Measurements from ENCODE around the gene SYT2.
"Not testable (repeated sequence)": the region's sequence is repeated elsewhere in the genome, so short reads cannot be mapped to it uniquely, and the experiment has no call there.

The SYT2 gene

DNA sequence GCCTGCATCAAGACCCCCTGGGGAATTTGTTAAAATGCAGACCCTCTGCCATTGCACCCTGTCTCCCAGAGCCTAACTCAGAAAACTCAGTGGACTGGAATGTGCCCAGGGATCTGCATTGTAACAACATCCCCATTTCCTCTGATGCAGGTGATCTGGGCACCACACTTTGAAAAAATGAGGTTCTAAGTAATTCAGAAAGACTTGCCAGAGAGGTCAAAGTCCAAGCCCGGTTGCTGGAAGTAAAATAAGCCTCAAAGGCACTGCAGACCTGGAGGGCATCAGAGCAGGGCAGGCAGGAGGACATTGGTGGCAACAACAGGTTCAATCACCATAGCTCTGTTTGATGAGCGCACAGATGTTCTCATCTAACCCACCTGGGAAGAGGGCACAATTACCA, 90.7 kb downstream of the SYT2 start:
- DNase-seq = no peak

DNA sequence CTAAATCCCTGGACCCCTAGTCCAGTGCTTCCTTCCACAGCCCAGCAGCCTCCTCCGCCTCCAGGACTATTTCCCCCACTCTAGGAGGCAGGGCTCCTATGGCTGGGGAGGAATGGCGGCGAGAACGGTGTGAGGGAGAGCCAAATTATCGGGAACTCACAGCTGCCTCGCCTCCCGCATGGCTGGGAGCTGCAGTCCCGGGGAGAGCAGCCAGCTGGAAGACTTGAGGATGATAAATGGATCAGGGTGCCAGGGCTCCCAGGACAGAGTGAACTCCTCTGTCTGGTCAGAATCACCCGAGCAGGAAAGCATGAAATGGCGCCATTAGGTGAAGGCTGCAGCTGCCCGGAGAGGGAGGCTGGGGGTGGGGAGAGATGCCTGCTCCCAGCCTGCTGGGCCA, 91.2 kb downstream of the SYT2 start:
- not testable (repeated sequence) for DNase-seq

DNA sequence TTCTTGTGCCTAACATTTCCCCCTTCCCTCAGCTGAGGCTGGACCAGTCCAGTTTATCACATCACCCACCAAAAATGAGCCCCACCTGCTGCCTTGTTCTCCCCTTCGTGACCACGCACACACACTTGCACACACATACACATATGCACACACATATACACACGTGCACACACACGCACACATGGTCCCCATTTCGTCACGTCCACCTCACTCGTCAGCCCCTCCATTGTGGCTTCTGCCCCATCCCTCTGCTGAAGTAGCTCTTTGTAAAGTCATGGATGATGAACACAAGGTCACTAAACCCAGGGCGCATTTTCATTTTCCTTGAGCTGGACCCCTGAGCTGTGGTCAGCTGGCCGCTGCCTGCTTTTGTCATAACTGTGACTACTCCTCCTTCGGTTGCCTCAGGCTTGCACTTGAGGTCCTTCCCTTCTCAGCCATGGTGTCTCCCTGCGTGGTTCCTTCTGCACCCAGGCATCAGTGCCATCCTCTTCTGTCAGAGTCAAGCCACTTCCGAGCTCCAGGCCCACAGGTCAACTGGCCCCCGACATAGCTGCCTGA, 93.8 kb downstream of the SYT2 start:
- DNase-seq = no peak

DNA sequence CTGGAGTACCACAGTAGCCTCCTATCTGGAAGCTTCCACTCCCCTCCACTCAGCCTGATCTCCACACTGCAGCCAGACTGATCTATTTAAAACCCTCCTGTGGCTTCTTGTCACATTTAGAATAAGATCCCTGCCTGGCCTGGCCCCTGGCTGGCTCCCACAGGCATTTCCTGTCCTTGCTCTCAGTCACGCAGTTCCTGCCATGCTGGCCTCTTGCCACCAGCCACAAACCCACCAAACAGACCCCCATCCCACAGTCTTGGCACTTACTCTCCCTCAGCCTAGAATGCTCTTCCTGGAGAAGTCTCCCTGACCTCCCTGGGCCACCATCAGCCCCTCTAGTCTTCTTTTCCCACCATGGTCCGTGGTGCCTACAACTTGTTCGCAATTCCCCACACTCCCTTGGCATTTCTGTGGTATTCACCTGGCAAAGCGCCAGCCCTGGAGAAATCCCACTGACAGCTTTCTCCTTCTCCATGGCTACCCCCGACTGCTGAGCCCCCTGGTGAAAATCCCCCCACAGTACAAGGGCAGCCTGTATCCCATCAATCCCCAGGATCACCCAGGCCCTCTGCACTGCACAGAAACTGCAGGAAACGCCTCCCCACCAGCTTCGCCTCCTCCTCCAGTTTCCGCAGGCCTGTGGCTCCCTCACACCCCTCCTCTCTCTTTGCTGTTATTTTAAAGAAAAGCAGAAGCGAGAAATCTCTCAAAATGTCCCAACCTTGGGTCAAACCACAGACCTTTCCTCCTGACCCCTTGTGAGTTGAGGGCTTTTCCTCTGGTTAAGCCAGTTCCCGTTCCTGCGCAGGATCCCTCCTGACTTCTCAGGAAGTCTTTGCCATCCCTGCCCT, 94.5 kb downstream of the SYT2 start:
- DNase-seq = no peak

DNA sequence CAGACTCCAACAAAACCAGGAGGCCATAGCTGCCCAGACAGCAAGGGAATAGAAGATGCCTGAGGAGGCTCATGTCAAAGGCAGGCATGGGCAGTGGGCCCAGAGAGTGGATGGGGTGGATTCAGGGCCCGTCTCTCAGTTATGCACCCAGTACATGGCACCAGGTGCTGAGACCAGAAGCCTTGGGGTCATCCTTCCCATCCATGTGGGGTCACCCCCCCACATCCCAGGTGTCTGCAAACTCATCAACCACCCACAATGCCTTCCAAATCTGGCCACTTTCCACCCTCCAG, 95.1 kb downstream of the SYT2 start:
- DNase-seq = not testable (repeated sequence)

DNA sequence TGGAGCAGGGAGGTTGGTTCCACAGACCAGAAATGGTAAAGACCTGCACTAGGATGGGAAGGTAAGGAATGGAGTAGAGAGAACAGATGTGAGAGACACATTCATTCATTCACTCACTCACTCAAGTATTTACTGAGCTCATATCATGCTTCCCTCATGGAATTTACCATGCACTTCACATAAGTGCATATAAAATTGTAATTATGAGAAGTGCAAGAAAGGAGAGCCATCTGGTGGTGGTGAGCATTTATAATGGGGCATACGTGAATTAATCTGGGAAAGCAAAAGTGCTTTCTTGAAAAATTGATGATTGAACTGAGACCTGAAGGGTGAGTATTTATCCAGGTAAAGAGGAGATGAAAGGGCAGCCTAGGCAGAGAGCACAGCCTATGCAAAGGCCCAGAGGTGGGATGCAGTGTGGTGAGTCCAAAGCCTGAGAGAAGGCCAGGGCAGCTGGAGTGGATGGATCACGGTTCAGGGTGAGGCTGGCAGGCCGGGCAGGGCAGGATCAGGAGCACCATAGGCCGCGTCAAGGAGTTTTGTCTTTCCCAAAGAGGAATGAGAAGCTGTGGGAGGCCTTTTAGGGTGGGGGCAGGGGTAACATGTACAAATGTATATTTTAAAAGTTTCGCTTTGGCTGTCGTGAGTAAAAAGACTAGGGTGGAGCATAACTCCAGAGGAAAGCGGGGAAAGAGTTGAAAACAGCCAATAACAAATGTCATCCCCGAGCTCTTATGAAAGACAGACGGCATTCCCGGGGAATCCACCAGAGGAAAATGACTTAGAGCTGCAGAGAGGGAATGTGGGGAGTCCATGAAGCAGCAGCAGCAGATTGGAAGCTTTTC, 95.7 kb downstream of the SYT2 start:
- DNase-seq = not testable (repeated sequence)

DNA sequence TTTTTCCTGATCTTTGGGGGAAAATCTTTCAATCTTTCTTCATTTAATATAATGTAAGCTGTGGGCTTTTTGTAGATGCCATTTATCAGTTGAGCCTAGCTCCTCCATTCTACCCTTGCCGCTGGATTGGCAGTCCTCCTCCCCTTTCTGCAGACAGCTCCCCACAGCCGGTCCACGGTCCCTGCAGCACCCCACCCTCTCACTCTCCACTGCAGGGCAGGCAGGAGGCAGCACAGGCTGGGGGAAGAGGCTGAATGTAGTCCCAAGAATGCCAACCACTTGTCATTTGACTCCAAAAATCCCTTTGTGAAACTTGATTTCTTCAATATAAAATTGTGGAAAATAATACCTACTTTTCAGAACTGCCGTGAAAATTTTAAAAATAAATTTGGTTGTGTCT, 96.7 kb downstream of the SYT2 start:
- DNase-seq = no peak

DNA sequence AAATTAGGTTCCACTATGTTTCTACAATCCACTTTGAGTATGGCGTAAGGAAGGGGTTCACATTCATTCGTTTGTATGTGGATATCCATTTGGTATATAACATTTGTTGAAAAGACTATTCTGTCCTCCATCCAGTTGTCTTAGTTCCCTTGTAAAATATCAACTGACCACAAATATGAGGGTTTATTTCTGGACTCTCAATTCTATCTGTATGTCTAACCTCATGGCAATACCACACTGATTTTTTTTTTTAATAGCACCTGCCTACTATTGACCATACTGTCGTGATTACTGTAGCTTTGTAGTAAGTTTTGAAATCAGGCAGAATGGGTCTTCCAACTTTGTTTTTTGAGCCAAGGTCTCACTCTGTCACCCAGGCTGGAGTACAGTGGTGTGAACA, 98.2 kb downstream of the SYT2 start:
- not testable (repeated sequence) for DNase-seq

DNA sequence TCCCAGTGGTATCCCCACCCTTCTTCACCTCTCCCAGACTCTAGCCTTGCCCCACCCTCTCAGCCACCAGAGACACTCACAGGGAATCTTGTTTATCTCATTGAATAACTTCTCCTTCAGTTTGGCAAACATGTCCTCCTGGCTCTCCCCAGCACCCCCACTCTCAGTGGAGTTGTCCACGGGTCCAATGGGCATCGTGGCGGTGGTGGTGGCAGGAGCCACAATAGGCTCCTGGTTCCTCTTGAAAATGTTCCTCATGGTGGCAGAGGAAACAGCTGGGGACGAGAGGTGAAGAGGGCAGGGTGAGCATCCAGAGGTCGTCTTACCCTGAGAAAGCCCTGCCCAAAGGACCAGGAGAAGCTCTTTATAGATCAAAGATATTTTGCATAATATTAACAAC, 104.7 kb downstream of the SYT2 start:
- no peak for DNase-seq

DNA sequence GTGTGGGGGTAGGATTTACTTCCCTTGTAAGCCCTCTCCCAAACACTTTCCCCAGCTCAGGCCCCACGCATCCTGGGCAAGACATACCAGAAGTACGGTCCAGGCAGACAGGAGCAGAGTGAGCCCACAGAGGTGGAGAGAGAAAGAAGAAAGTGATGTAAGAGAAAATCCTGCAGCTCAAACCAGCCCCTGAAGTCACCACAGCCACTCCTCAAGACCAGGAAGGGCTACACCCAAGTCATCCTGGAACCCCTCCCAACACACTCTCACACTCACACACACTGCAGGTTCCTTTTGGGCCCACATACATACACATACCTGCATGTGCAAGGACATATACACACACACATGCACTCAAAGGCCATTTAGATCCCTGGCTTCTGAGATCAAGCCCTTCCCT, 106.8 kb downstream of the SYT2 start:
- no peak for DNase-seq

DNA sequence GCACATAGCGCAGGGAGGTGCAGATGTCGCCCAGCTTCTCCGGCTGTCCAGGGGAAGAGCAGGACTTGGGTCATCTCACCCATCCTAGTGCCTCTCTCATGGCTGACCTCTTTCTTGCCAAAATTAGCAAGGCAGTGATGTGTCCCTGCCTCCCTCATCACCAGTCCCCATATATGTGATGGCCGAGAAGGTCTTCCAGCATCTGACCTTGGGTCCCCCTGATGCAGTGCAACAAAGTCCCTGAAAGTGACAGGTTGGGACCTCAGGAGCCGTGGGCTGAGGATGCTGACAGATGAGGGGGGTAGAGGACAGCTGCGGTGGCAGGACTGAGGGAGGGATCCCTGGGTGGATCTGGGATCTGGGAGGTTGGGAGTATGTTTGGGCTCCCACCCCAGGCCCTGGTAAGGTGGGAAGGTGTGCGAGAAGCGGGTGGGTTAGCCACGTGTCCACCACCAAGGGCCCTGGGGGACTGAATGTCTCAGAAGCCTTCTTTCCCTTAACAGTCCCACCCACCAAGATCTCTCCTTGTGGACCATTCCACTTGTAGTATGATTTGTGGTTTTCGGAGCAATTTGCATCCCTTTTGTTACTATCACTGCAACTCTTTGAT, 109.7 kb downstream of the SYT2 start:
- no peak for DNase-seq

DNA sequence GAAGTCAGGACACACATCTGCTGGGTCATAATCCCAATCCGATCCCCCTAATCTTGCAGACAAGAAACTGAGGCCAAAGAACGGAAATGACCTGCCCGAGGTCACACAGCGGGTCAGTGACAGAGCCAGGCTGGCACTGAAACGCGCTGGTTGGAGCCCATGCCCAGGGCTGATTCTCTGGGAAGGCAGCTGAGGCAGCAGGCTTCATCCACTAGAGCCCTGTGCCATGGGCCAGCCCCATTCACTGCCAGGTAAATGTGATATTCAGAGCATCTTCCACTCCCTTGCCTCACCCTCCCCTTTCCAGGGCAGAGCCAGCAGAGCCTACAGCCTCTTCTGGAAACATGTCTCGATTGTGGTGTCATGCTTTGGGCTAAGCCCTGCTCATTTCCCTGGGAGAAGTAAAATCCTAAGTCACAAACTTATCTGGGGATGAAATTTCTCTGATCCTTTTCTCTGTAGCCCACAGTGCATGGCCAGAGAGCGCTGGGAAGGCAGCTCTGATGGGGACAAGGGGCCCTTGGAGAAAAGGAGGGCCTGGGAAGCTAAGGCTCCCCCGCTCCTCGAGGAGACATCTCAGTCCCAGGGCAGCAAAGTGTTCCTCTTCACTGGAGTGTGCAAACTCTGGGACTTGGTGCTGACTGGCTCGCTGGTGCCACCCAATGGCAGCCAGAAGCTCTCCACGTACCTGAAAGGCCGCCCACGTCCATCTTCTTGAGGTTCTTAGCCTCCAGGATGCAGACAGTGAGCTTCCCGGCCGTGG, 110.4 kb downstream of the SYT2 start:
- DNase-seq = peak; percentile 18

DNA sequence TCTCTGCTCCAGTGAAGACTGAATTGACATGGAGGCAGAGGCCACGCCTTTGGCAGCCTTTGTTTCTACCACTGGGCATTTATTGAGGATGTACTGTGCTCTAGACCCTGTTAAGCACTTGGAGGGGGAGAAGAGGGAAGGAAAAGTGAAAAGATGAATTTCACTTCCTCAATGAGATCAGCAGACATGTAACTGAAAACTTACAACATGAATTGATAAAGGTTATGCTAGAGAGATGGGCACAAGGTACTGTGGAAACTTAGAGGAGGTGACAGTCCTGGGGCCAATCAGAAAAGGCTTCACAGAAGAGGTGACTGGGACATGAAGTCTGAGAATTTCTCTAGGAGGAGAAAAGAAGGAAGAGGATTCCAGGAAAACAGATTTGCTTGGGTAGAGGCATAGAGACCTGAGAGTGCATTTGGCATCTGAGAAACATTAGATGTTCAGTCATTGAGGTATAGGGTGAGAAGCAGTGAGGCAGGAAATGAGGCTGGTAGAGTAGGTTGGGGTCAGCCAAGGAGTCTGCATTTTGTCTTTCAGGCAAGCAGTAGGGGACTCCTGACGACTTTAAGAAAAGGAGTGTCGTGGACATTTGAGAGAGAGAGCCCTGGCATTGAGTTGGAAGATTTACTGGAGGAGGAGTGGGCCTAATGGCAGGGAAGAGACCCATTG, 113.0 kb downstream of the SYT2 start:
- no peak for DNase-seq

DNA sequence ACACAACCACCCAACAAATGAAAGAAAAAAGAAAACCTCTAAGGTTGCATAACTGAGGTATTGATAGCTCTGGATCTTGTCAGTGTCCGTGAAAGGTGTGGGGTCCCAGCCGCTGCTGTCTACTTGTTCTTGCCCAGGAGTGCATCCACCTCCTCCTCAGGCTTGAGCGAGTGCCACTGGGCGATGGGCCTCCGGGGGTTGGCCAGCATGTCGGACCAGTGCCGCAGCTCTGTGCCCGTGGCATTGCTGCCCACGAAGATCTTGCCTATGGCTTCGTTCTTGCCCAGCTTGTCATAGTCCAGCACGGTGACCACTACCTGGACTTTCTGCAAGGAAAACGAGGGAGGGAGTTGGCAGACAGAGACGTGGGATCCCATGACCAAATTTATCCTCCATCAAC, 113.6 kb downstream of the SYT2 start:
- DNase-seq = no peak

DNA sequence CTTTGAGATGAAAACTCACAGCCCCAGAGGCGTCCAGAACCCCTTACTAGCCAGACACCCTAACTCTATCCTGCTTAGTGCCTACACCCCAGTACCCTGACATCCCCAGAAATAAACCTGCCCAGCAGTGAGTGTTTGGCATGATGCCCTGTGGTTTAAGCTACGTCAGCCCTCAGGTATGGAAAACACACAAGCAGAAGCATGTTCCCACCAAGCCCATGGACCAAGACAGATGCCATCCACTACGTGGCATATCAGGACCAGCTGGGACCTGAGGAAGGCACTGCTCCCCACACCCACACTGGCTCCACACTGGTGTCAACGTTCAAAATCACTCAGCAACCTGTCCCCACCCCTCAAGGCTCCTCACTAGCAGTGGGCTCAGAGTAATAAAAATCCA, 116.4 kb downstream of the SYT2 start:
- no peak for DNase-seq

DNA sequence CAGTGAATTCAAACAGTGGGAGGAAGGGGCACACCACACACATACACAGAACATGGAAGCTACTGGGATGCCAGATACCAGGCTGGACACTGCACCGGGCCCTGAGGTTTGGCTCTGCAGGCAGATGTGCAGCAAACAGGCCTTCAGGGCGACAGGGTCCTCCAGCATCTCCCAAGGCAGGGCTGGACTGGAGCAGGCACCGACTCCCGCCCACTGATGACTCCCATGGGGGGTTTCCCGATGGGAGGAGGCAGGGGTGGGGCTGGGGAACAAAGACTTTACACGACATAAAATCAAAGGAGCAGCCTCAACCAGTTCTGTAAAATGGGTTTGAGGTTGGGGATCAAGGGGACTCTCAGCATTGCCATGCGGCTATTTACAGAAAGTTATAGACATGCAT, 118.1 kb downstream of the SYT2 start:
- DNase-seq = no peak

DNA sequence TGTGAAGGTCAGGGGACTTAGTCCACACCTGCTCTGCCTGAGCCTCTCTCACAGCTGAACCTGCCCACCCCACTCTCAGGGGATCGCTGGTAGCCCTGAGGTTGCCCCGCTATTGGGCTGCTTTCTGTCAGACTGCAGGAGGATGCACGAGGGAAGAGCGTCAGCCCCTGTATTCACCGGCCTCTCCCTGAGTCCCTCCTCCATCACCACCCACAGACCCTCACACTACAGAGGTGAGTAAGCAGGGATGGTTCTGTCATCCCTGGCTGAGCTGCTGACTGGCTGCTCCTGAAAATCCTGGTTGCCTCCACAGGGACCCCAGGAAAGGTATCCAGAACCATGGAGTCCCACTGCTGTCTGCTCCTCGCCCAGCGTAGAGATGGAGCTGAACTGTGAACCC, 118.7 kb downstream of the SYT2 start:
- no peak for DNase-seq

DNA sequence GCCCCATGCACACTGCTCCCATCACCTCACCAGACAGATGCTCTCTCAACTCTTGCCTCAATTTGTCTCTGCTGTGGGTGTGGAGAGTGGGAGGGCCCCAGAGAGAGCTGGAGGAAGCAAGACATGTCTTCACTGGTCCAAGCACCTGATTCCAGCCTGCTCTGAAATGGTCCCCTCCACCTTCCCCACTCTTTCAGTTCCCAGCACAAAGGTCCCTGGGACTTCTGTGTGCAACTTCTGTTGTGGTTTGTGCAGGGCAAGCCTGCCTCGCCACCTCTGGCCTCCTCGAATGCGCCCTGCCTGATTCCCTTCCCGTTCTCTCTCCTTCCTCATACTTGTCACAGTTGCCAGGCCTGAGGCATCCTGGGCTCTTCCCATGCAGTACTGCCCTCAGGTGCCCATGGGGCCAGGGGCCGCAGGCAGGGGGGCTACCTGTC, 119.3 kb downstream of the SYT2 start:
- no peak for DNase-seq

DNA sequence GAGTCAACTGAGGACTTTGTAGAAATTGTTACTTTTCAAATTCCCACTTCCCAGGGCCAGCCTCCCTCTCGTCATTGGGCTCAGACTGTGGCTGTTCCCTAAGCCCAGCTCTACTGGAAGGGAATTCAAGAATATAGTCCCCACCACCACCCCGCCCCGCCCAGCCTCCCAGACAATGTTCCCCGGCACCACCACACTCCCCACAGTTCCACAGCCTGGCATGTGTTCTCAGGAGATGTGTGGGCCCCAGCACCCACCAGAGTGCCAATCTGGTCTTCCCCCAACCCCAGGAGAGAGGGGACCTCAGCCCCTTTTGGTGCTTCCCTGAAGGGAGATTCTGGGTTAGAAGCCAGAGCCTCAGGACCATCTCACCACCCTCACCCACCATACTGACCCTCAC, 120.1 kb downstream of the SYT2 start:
- DNase-seq = no peak

DNA sequence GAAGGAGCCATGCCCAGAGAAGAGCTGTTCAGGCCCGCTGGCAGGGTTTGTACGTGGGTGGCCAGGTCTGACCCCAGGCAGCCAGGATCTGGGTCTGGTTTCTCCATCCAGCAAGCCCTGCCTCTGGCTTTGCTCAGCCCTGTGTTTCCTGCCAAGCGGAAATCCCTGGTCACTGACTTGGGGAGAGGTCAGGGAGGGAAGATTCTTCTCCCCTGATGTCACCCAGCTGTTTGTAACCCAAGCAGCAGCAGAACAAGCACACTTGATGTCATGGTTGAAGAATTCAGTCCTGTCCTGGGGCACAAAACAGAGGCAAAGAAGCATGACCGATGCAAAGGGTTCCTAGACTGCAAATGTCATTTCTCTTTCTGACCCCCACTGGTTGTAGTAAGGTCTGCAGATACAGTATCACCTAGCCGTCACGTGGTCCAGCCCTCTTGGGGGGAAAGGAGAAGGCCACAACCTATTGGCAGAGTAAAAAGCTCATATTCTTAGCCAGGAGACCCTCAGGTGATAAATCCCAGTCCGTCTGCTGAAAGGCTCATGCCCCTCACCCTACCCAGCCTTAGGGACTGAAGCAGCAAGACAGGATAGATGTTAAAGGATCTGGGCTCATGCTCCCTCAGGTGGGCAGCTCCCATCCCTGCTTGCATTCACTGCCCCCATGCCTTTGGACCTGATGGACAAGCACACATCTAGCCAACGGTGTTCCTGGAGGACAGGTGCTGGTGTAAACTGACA, 120.9 kb downstream of the SYT2 start:
- DNase-seq = no peak

DNA sequence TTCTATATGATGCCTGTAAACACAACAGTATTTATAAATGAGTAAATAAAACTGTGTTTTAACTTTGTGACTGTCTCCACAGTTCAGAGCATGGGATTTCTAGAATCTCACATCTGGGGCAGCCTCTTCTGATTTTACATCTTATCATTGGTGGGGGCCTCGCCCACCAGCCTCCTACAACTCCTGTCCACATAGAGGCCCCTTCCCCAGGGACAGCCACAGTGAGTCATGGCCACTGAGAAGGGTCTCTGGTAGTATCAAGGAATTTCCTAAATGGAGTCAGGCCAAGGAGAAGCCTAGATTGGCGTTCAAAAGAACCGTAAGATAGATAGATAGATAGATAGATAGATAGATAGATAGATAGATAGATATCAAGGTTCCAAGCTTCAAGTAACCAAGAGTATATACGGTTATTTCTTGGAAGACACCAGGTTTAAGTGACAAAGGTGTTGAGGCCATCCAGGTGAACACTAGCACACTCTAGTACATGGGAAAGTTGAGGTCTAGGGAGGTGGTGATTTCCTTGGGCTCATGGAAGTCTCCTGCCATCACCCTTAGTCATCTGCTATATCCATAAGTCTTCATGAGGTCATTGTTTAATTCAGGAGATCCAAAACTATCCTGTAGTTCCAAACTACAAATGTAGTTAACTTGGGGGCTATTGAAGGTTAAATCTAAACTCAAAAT, 121.6 kb downstream of the SYT2 start:
- DNase-seq = no peak

All from stimulated activated CD4-positive, alpha-beta T cell treated with anti-CD3 and anti-CD28 coated beads, Interleukin-4, amount 100 ng/mL, for 1 hour (primary cell).